GM19043 (cell line): ENCODE data around the gene BICDL2.
"Not testable (repeated sequence)": the region's sequence is repeated elsewhere in the genome, so short reads cannot be mapped to it uniquely, and the experiment has no call there.

Experiments used
- ATAC-seq: cut with Tn5 transposase; IDR thresholded peaks from one replicate; pipeline ENCODE4 v1.9.1; 2021; ENCODE audit warnings: low read depth; ENCODE audit not compliant: unreplicated experiment

The BICDL2 gene

DNA sequence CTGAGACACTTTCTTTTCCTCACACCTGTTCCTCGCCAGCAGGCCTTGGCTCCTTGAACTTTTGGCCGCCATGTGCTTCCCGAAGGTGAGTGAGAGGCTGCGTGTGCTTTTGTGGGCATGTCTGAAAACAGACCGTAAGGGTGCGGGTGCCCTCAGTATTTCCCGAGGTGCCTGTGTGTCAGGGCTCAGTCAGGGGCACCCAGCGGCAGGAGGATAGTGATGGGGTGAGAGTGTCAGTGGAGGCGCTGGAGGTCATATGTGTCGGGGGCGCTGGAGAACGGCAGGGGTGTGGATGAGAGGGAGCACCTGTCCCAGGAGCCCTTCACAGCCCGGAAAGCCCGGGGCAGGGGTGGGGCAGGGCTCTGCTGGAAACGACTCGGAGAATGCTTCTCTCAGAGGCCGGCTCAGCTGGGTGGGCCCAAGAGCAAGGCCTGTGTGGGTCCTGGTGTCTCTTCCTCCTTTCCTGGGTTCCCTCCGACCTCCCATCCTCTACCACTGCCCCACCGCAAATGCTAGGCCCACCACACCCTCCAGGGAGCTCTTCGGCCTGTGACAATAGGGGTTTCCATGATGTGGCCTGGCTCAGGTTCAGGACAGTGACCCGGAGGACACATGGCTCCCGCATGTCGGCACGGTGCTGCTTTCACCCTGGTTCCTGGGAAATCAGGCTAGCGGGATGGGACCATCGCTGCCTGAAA is 29.1 kb upstream of the BICDL2 start:
- no peak for ATAC-seq

DNA sequence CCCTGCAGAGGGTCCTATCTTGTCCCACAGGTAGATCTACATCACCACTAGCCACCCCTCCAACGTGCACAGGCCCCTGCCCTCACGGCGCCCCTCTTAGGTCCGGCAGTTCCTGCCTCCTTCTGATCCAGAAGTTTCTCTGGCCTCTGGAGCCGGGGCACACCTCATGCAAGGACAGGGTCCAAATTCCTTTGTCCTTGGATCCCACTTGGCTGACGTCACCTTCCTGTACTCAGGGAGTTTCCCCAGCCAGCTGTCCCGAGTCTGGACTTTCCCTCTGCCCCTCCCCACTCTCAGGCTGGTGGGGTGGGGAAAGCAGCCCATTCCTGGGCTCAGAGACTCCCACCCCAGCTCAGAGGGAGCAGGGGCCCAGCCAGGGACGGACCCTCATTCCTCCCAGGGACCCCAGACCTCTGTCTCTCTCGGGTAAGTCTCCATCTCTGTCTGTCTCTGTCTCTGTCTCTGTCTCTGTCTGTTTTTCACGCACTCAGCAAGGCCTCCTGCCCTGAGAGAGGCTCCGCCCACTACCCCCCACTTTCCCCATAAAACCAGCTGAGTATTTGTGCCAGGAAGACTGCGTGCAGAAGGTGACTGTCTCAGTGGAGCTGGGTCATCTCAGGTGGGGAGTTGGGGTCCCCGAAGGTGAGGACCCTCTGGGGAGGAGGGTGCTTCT is 28.5 kb upstream of the BICDL2 start, which contains the start of gene IL32:
Gene IL32, plus strand, starts transcription at position 572 of the 673 bp plus-strand sequence. CDS start 172 bp downstream, outside the sequence.
- no peak for ATAC-seq

DNA sequence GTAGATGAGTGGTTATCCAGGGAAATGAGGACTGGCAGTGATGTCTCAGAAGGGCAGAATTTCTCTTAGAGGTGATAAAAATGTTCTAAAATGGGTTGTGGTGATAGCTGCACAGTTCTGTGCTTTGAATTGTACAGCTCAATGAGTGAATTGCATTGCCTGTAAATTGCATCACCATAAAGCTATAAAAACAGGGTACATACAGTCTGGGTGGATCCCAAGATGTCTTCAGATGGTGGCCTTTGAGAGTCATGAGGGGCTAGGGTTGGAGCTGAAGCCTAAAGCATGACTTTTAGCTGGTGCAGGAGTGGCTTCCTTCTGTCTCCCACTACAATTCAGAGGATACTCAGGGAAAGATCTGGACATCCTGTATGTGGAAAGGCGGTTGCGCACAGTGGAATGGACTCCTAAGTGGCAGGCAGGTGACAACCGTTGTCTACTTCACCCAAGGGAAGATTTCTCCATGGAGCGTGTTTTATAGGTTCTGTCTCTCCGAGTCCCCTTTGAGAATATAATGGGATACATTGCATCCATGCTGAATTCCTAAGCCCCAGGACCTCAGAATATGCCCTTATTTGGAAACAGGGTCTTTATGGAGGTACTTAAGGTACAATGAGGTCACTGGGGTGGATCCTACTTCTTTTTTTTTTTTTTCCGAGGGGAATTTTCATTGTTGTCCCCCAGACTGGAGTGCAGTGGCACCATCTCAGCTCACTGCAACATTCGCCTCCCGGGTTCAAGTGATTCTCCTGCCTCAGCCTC is 27.1 kb upstream of the BICDL2 start:
- no peak for ATAC-seq

DNA sequence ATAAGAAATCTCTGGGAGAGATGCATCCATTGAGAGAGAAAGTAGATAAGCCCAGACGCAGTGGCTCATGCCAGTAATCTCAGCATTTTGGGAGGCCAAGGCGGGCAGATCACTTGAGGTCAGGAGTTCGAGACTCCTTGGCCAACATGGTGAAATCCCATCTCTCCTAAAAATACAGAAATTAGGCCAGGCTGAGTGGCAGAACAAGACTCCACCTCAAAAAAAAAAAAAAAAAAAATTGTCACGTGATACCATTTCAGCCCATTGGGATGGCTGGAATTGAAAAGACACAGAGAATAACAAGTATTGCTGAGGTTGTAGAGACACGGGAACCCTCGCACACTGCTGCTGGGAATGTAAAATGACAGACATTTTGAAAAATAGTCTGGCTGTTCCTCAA is 25.8 kb upstream of the BICDL2 start:
- ATAC-seq = no peak

DNA sequence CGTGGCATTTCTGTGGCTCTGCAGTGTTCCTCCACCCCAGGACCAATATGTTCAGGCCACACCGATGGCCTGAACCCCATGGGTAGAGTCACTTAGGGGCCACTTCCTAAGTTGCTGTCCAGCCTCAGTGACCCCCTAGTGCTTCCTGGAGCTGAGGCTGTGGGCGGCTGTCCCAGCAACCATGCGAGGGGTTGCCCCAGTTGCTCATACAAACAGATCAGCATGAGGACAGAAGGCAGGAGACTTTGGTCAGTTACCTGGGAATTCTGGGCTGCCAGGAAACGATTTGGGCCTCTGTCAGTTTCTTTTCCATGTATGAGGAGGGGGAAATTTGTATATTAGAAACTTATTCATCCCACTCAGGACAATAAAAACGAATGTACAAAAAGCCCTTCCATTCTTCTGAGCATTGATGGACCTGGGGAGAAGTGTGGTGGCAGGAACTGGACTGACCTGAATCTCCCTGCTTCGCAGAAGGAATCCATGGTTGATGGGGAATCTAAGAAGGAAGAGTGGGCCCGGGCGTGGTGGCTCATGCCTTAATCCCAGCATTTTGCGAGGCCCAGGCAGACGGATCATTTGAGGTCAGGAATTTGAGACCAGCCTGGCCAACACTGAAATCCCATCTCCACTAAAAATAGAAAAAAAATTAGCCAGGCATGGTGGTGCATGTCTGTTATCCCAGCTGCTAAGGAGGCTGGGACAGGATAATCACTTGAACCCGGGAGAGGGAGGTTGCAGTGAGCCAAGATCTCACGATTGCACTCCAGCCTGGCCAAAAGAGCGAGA is 23.8 kb upstream of the BICDL2 start:
- no peak for ATAC-seq

DNA sequence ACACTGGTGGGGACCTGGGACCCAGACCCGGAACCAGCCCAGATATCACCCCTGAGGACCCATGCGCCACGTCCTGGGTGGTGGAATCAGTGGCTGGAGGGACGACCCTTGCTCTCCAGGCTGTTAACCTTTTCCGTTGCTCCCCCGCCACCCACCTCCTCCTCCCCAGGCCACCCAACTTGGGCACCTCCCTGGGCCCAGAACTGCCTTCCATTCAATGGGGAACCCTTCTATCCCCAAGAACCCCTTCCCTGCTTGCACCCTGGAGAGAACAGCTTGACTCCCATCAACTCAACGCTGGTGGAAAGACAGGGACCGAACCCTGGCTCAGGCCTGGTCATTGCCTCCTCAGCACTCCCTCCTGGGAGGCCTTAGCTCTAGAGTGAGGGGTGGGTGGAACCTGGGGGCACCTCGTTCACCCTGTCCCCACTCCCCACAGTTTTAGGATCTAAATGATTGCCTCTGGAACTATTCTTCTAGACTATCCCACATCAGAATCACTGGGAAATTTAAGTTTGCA is 23.0 kb upstream of the BICDL2 start:
- ATAC-seq = no peak

DNA sequence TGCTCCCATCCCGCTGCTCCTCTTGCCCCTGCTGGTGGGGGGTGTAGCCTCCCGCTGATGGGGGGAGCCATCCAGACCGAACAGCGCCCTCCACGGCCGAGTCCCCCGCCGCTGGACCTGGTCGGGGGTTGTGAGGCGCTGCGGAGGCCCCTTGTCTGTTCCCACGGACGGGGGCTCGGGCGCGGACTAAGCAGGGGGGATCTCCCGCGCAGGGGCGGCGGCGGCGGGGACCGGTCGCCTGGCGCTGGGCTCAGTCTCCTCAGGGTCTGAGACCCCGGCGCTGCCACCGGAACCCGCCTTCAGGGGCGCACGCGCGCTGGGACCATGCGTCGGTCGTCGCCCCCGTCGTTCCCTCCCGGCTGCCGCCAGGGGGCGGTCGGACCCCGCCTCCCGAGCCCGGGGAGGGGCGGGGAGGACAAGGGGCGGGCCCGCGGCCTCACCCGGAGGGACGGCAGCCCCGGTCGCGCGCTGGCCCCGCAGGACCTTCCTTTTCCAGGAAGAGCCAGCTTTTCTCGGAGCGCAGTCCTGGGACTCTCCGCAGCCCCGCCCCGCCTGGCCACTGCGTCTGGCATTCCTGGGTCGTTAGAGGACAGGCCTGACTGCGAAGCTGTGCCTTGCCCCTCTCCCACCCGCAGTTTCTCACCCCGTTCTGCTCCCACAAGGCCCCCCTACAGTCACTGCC is 22.4 kb upstream of the BICDL2 start:
- ATAC-seq = peak; percentile 70

DNA sequence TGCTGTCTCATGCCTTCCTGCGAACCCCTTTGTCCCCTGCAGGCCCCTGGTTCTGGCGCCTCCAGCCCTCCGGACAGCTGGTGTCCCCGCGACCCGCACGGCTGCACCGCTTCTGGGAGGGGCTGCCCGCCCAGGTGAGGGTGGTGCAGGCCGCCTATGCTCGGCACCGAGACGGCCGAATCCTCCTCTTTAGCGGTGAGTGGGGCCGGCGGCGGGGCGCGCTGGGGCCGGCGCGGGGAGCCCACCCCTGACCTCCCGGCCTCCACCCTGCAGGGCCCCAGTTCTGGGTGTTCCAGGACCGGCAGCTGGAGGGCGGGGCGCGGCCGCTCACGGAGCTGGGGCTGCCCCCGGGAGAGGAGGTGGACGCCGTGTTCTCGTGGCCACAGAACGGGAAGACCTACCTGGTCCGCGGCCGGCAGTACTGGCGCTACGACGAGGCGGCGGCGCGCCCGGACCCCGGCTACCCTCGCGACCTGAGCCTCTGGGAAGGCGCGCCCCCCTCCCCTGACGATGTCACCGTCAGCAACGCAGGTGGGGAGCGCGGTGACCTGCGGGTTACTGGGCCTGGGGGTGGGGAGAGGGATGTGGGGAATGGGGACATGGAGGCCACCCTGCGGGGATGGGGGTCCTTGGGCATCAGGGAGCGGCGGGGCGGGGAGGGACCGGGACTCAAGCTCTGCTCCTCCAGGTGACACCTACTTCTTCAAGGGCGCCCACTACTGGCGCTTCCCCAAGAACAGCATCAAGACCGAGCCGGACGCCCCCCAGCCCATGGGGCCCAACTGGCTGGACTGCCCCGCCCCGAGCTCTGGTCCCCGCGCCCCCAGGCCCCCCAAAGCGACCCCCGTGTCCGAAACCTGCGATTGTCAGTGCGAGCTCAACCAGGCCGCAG is 21.6 kb upstream of the BICDL2 start:
- ATAC-seq = no peak

DNA sequence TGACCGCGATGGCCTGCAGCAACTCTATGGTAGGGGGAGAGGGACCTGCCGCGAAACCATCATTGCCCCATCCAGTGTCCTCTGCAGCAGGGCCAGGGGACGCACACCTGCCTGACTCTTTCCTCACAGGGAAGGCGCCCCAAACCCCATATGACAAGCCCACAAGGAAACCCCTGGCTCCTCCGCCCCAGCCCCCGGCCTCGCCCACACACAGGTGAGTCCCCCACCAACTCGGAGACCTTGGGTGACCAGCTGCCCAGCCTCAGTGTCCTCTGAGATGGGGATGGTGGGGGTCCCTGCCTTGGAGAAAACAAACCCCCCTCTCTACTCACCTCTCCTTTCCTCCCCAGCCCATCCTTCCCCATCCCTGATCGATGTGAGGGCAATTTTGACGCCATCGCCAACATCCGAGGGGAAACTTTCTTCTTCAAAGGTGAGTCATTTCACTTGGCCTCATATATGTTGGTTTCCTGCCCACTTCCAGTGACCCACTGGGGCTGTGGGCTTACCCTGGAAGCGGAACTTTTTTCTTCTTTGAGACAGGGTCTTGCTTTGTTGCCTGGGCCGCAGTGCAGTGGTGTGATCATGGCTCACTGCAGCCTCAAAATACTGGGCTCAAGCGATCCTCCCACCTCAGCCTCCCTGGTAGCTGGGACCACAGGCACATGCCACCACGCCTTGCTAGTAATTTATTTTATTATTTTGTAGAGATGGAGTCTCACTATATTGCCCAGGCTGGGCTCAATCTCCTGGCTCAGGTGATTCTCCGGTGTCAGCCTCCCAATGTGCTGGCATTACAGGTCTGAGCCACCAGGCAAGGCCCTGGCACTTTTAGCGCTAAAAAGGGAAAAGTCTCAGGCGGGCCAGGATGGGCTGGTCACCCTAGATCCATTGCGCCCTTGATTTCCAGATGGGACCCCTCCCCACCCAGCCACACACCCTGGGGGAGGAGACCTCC is 20.7 kb upstream of the BICDL2 start:
- no peak for ATAC-seq

DNA sequence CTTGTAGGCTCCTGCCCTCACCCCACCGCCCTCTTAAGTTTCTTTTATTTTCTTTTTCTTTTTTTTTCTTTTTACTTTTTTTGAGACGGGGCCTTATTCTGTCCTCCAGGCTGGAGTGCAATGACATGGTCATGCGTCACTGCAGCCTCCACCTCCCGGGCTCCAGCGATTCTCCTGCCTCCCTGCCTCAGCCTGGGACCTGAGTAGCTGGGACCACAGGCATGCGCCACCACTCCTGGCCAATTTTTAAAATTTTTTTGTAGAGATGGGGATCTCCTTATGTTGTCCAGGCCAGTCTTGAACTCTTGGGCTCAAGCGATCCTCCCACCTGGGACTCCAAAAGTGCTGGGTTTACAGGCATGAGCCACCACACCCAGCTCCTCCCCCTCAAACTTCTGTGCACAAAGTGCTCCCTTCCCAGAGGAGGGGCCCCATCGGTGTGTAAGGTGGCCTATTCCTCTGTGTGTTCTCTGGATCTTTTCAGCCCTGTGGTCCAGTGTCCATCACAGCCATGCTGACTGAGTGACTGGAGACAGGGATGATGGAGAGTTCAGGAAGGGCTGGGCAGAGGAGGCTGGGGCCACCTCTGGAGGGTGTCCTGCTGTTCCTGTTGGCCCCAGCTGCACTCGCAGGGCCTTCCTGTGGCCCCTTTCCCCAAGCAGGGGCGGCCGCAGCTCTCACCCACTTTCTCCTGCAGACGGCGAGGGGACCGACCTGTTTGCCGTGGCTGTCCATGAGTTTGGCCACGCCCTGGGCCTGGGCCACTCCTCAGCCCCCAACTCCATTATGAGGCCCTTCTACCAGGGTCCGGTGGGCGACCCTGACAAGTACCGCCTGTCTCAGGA is 19.8 kb upstream of the BICDL2 start:
- no peak for ATAC-seq

DNA sequence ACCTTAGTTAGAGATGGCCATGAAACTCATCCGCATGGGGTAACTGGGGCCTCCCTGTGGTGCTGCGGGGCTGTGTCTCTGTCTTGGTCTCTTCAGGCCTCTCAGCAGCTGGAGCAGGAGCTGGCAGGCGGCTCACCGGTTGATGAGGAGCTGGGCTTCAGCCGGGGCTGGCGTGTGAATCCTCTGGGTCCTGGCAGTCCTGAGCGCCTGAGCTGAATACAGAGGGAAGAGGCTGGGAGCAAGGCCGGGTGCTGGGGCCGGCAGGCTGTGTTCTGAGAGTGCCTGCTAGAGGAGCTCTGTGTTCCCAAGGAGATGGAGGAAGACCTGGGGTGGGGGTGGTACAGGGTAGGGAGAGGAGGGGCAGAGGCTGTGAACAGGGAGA is 19.0 kb upstream of the BICDL2 start:
- ATAC-seq = not testable (repeated sequence)

DNA sequence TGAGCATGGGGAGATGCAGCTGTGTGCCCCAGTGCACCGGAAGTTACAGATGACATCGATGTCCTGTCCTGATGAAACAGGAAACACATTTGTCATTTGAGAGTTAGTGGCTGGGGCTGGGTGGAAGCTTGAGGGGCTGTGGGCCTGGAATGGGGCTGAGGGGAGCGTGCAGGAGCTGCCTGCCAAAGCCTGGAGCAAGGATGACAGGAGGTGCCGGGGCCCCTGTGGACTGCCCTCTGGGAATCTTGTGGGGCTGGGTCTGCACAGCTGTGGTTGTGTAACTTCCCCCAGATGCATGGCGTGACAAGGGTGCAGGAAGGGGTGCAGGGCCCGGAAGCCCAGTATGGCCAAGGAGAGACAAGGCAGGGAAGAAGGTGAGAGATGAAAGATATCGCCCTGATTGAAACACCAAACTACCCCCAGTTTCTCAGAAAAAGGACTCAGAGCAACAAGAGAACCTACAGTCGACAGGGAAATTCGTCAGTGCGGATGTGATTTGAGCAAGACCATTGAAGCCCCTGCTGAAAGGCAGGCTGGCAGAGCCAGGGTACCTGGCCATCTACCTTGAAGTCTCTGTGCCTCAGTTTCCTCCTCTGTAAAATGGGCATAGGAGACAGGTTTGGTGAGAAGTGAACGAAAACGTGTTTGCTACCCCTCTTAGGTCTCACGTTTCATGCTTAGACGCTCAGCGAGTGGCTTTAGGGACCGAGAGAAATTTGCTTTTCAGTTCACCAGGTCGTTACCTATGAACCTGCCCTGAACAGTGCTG is 18.4 kb upstream of the BICDL2 start:
- ATAC-seq = no peak

DNA sequence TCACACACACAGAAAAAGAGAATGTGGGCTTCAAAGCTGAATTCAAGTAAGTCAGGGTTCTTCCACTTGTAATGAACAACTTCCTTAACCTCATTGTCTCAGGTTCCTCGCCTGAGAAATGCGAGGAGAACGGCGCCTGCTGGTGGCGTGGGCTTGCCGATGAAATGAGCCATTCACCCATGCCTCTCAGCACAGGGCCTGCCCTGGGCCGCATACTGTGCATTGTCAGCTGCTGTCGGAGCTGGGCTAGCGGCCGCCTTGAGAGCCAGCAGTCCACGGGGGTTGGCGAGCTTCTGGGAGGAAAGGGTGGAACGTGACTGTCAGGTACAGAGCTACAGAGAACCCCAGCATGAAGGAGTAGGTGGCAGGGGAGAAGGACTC is 16.6 kb upstream of the BICDL2 start:
- ATAC-seq = not testable (repeated sequence)

DNA sequence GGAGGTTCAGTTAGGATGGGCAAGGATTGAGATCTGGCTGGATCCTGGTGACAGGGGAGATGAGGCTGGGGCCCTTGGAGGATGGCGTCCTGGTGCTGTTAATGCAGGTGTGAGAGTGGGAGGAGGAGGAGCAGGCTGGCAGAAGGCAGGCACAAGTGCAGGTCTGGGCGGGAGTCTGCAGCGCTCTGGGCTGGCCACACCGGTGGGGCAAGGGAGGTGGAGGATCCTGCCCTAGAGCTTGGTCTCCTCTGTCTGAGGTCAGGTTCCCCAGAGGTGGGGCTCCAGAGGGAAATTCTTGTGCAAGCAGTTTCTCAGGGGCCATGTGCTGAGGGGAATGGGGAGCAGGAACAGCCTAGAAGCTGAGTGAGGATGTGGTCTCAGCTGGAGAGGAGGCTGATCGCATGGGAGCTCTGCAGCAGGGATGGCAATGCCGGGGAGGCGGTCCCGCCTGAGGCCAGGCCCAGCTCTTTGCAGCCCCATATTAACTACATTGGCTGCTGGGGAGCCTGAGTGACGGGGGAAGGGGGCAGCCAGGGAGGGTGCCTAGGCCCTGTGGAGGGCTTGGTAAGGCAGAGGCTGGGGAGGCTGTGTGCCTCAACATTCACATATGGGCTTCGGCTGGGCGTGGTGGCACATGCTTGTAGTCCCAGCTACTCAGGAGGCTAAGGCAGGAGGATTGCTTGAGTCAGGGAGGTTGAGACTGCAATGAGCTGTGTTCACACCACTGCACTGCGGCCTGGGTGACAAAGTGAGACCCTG is 16.0 kb upstream of the BICDL2 start:
- not testable (repeated sequence) for ATAC-seq

DNA sequence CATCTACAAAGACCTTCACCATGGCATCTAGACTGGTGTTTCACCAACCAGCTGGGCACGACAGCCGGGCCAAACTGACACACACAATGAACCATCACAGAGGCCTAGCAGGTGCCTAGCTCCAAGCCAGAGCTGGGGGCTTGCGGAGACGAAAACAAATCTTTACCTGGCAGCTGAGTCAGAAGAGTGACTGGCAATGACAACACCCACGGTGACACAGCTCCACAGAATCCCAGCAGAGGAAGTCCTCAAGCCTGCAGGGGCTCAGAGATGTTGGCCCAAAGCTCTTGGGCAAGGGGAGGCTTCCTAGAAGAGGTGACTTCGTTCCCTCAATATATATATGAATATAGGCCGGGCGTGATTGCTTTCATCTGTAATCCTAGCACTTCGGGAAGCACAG is 14.8 kb upstream of the BICDL2 start:
- no peak for ATAC-seq

DNA sequence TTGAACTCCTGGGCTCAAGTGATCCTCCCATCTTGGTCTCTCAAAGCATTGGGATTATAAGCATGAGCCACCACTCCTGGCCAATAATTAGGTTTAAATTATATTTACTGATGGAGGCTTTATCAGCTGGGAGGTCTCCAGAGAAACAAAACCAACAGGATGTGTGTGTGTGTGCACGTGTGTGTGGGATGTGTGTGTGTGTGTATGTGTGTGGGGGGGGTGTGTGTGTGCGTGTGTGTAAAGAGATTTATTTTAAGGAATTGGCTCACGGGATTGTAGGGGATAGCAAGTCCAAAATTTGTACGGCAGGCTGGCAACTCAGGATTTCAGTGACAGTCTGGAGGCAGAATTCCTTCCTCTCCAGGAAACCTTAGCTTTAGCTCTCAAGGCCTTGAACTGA is 14.3 kb upstream of the BICDL2 start:
- ATAC-seq = no peak
